ENCODE results near the gene PTP4A2. TPM values are rescaled to one million over a fixed set of nuclear protein-coding genes. Genes with fewer than 3 reads are reported as not detected.

Gene PTP4A2
- total and polyA plus RNA-seq, 10 of the 15 experiments (the other 5 are each of a cell fraction or from before 2014, with no cell fraction given), result 180 to 909 (median 375) TPM

- TF ChIP-seq SP1 (IDR thresholded peaks at IDR 0.05; ENCODE audit: low read depth, low read length) (no peak), ZNF274 (IDR thresholded peaks at IDR 0.05; ENCODE audit: insufficient read depth, insufficient read length) (no peak)
Measured at GRCh38 chr1:31869449-31869848, 68.7 kb downstream of the PTP4A2 start (continued).

- DNase-seq (ENCODE audit: low read depth, low spot score) (no peak), FAIRE-seq (no peak), ATAC-seq (no peak)
- H3K79me2 ChIP-seq (ENCODE audit: control insufficient read depth, insufficient read depth, low read length), result no peaks in the 10 kb centered on the region
- no peaks in the 10 kb centered on the region for H4K20me1 ChIP-seq (ENCODE audit: control insufficient read depth, insufficient read depth)
- H3K4me1 ChIP-seq (ENCODE audit: control insufficient read depth, insufficient read depth, low read length), result peaks cover 10% of the 10 kb centered on the region
- in situ Hi-C loops (cut with MboI), result no loop called here
- no peaks in the 10 kb centered on the region for H3K36me3 ChIP-seq (ENCODE audit: control insufficient read depth in 2 of 2, insufficient read depth in 2 of 2, low read length in 1 of 2)
- H3K27me3 ChIP-seq (replicated peaks in 1 of 2; ENCODE audit: control insufficient read depth in 2 of 2, insufficient read depth in 2 of 2, low read length in 1 of 2), result no peaks in the 10 kb centered on the region
- ChIA-PET SMC1A (ENCODE audit: uncharacterized antibody, unreplicated experiment) (no interaction called here), CTCF (no interaction called here), RAD21 (ENCODE audit: unreplicated experiment) (no interaction called here), POLR2A (interaction anchor here (0.5 to 1.0 kb wide), 2 partner anchors 14 to 149 kb away, joined by 3 to 4 read pairs; no protein-coding TSS in a partner anchor)
- H3K9me3 ChIP-seq (replicated peaks; ENCODE audit: control insufficient read depth, insufficient read depth, low read length), result no peaks in the 10 kb centered on the region; the same call in 2 of the 3 replicates
- H2AFZ ChIP-seq (ENCODE audit: control insufficient read depth, low read depth, low read length), result no peak overlapping the region
- no peak overlapping the region for H3K4me2 ChIP-seq (ENCODE audit: control insufficient read depth, insufficient read depth)
- no peak overlapping the region for H3K9ac ChIP-seq (ENCODE audit: control insufficient read depth, insufficient read depth, low read length)
- no TSS peak for BruUV-seq (replicated peaks)
- no peak overlapping the region for H3K27ac ChIP-seq (ENCODE audit: control insufficient read depth, insufficient read depth)
- H3K4me3 ChIP-seq, result no peak overlapping the region
- 95% methylated on average over 3 of the region's 3 CpGs for WGBS (ENCODE audit: insufficient coverage, insufficient replicate concordance, low lambda C conversion rate, missing lambda C conversion rate)
- TF ChIP-seq E2F8 (IDR thresholded peaks at IDR 0.05; ENCODE audit: low read depth, partially characterized antibody) (no peak), SIN3A (IDR thresholded peaks at IDR 0.05; ENCODE audit: low read depth, low read length) (no peak), IRF3 (IDR thresholded peaks at IDR 0.05) (no peak), RELB (IDR thresholded peaks at IDR 0.05; ENCODE audit: low read depth) (no peak), ZBED1 (IDR thresholded peaks at IDR 0.05; ENCODE audit: borderline replicate concordance) (no peak)
- intact Hi-C loops (cut with micrococcal nuclease; ENCODE audit: unreplicated experiment), result no loop called here
Measured at GRCh38 chr1:31868862-31869261, 69.3 kb downstream of the PTP4A2 start.

Measured in GM12878 (cell line).